LNCaP clone FGC (cell line): ENCODE measurements around the gene CYP1B1.

Experiments
- DNase-seq: peaks from one replicate; pipeline ENCODE4 v3.0.0-alpha.2; 2011; ENCODE audit warnings: low read depth
- H3K4me3 ChIP-seq: 2 replicates; pipeline ENCODE4 v1.5.1; 2011; ENCODE audit warnings: mild to moderate bottlenecking, low read depth, low read length, control low read depth
- CTCF ChIP-seq: IDR thresholded peaks from 2 replicates; pipeline ENCODE4 v1.5.1; 2012; ENCODE audit warnings: mild to moderate bottlenecking; ENCODE audit not compliant: control insufficient read depth, insufficient read depth; ENCODE audit errors: extremely low read depth

CYP1B1 gene

DNA sequence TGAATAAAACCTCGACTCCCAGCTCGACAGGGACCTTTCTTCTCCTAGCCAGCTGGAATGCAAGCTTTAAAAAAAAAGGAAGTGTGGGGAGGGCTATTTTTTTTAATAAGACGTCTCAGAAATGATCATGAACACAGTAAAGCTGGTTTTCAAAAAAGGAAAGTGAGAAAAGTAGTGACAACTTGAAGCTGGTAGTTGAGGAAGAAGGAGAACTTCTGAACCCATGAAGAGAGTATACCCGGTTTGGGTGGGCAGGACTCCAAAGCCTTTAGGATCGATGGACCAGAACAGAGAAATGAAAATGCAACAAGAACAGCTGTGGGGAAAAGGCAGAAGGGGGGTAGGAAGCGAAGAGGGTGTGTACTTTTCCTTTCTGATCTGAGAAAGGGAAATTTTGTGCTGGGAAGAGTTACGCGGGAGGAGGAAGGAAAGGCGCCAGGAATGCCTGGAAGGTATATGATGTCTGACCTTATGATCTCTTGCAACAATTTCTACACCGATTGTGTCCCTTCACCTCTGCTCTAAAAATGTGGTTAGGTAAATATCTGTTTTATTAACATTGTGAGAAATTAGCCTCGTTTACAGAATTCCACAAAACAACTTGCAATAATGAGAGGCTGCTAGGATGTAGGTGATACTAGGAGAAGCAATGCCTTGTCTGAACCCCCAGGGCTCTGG, 22.6 kb upstream of the CYP1B1 start:
- TF ChIP-seq CTCF: no peak
- no peak for DNase-seq
- H3K4me3 ChIP-seq: no peak overlapping the region

- TF ChIP-seq CTCF: no peak
- DNase-seq: no peak
- no peak overlapping the region for H3K4me3 ChIP-seq
These were observed 22.0 kb upstream of the CYP1B1 start for GRCh38 chr2:38097988-38098385.

GRCh38 chr2:38097258-38097987, 21.5 kb upstream of the CYP1B1 start:
- TF ChIP-seq CTCF: no peak
- H3K4me3 ChIP-seq: no peak overlapping the region
- DNase-seq: no peak

DNA sequence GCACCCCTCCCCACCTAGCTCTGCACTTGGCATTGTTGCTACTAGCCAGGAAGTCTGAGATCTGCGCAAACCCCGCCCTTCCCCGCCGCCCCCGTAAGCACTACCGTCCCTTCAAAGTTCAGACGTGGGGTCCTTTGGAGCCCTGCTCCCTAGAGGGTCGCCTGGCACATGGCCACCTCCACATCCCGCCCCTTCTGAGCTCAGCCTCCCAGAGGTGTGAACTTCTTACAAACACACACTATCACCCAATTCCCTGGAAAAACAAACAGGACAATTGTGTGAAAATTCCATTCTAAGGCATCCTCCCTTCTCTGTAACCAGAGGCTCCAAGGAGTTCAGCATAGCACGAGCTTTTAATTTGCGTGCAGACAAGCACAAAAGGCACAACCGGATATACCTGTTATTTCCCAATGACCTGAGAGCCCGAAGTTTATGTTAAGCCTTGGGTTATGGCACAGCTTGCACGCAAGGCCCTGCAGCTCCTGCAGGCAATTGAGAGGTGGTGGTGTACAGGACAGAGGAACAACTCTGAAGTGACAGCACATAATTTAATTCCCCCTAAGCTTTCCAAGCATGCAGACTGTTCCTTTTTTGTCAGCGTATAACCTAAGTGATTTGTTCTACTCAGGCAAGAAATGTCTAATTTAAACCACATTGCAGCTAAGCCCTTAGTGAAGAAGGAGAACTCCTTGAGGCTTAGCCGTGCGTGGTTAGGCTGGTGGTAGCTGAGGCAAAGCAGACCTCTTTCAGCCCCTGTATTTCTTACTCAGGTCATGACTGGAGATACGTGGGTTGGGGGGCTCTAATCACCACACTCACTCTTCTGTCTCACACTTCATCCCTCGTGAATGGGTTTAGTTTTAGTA, 20.3 kb upstream of the CYP1B1 start:
- H3K4me3 ChIP-seq: no peak overlapping the region
- peak; percentile 71 for DNase-seq
- no peak for TF ChIP-seq CTCF

- TF ChIP-seq CTCF: no peak
- H3K4me3 ChIP-seq: no peak overlapping the region
- DNase-seq: no peak
These were observed 19.4 kb upstream of the CYP1B1 start for GRCh38 chr2:38095079-38095995.

GRCh38 chr2:38093527-38094165, 17.7 kb upstream of the CYP1B1 start:
- no peak for TF ChIP-seq CTCF
- DNase-seq: no peak

More at GRCh38 chr2:38093527-38094165, 17.7 kb upstream of the CYP1B1 start:
- no peak overlapping the region for H3K4me3 ChIP-seq
